EH (cell line): ENCODE measurements around the gene AGER.

Experiments
- DNase-seq: peaks from one replicate; pipeline ENCODE4 v3.0.0-alpha.2; 2015; ENCODE audit warnings: low read depth

The AGER gene

GRCh38 chr6:32168807-32169591, 15.1 kb downstream of the AGER start:
- DNase-seq, result peak; percentile 46

GRCh38 chr6:32168350-32168749, 15.7 kb downstream of the AGER start:
- no peak for DNase-seq

GRCh38 chr6:32167761-32168262, 16.2 kb downstream of the AGER start:
- DNase-seq, result no peak

- no peak for DNase-seq
These were observed 16.8 kb downstream of the AGER start for GRCh38 chr6:32167154-32167760.

- DNase-seq, result no peak
These were observed 17.5 kb downstream of the AGER start for GRCh38 chr6:32166411-32167061.

GRCh38 chr6:32164295-32164694, 19.8 kb downstream of the AGER start, which contains the start of gene EGFL8:
Gene EGFL8 (plus strand): TSS chr6:32164595. CDS start chr6:32166166, 1,571 bp downstream.
- no peak for DNase-seq

GRCh38 chr6:32163559-32164258, 20.3 kb downstream of the AGER start:
- DNase-seq, result no peak

GRCh38 chr6:32158052-32158451, 26.0 kb downstream of the AGER start:
- no peak for DNase-seq

GRCh38 chr6:32156891-32157290, 27.2 kb downstream of the AGER start:
- DNase-seq, result no peak

GRCh38 chr6:32154514-32155161, 29.4 kb downstream of the AGER start:
- peak; percentile 72 for DNase-seq

- peak; percentile 93 for DNase-seq
These were observed 30.2 kb downstream of the AGER start, which contains the start of gene PPT2 for GRCh38 chr6:32153564-32154513. Gene PPT2 (plus strand): TSS chr6:32154141. CDS start chr6:32154595, 454 bp downstream.

GRCh38 chr6:32152769-32153563, 31.1 kb downstream of the AGER start:
- peak; percentile 75 for DNase-seq

- DNase-seq, result peak; percentile 34
These were observed 31.9 kb downstream of the AGER start, which contains the start of gene PRRT1 for GRCh38 chr6:32151863-32152768. Gene PRRT1 (minus strand): TSS chr6:32151939. CDS start chr6:32151827, 112 bp downstream.

- DNase-seq, result no peak
These were observed 32.7 kb downstream of the AGER start for GRCh38 chr6:32151181-32151862.

- DNase-seq, result no peak
These were observed 33.9 kb downstream of the AGER start for GRCh38 chr6:32149932-32150870.

- no peak for DNase-seq
These were observed 34.8 kb downstream of the AGER start for GRCh38 chr6:32149092-32149755.
